WI38 (cell line): ENCODE measurements around the gene GREM2.

Source experiments
- H3K4me3 ChIP-seq: 2 replicates; pipeline ENCODE4 v1.5.1; 2011; ENCODE audit warnings: low read depth, mild to moderate bottlenecking, control low read depth, low read length
- CTCF ChIP-seq: IDR thresholded peaks from 2 replicates; pipeline ENCODE4 v1.5.1; 2012; ENCODE audit warnings: low read depth, mild to moderate bottlenecking, control low read depth, low read length

Gene GREM2

GRCh38 chr1:240610636-240611035 lies 1.3 kb downstream of the GREM2 start:
- TF ChIP-seq CTCF: no peak
- H3K4me3 ChIP-seq: peak overlapping the region; percentile 80

GRCh38 chr1:240609527-240610060 lies 2.4 kb downstream of the GREM2 start:
- H3K4me3 ChIP-seq: no peak overlapping the region
- TF ChIP-seq CTCF: no peak

GRCh38 chr1:240608707-240609106 lies 3.2 kb downstream of the GREM2 start:
- TF ChIP-seq CTCF: no peak
- H3K4me3 ChIP-seq: no peak overlapping the region

DNA sequence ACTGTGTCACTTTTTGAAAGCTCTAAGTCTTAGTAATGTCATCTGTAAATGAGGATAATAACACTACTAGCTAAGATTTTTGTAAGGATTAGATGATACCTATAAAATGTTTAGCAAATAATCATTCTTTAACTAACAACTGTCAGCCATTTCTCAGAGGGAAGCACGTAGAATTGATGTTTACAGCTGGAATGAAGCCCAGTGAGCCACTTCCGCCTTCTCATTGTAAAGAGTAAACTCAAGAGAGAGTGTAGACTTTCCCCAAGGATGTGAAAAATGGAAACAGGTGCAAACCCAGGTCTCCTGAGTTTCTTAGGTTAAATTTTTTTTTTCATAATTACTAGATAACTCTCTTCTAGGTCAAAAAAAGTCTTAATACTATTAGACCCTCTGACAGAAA lies 4.9 kb downstream of the GREM2 start:
- no peak overlapping the region for H3K4me3 ChIP-seq
- no peak for TF ChIP-seq CTCF

DNA sequence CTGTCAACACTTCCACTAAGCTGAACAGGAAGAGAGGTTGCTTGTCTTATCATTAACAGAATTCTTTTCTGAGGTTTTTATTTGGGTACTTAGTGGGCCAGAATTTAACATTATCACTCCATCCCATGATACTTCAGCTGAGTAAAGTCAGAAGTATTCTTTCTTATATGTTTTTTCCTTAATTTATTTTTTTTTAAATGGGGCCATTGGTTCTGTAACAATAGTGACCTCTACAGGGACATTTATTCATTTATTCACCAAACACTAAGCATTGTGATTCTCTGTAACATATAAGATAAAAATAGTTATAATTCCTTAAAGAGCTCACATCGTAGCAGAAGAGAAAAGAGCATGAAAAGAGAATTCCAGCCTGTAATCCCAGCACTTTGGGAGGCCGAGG lies 9.8 kb downstream of the GREM2 start:
- H3K4me3 ChIP-seq: no peak overlapping the region
- TF ChIP-seq CTCF: no peak

GRCh38 chr1:240599830-240600229 lies 12.1 kb downstream of the GREM2 start:
- TF ChIP-seq CTCF: no peak
- H3K4me3 ChIP-seq: no peak overlapping the region

GRCh38 chr1:240599299-240599698 lies 12.7 kb downstream of the GREM2 start:
- no peak for TF ChIP-seq CTCF
- H3K4me3 ChIP-seq: no peak overlapping the region
